Stimulated activated CD4-positive, alpha-beta T cell treated with anti-CD3 and anti-CD28 coated beads, Interleukin-15, amount 100 ng/mL, for 48 hours (primary cell): ENCODE data around the gene FBXL17.

Experiments
- DNase-seq, 2 donors: peaks; one replicate each; pipeline ENCODE4 v3.0.0-alpha.2; 2020; ENCODE audit warnings: low read depth in 2 of 2

Gene FBXL17

GRCh38 chr5:108373426-108373825 is 8.5 kb downstream of the FBXL17 start:
- no peak for DNase-seq

DNA sequence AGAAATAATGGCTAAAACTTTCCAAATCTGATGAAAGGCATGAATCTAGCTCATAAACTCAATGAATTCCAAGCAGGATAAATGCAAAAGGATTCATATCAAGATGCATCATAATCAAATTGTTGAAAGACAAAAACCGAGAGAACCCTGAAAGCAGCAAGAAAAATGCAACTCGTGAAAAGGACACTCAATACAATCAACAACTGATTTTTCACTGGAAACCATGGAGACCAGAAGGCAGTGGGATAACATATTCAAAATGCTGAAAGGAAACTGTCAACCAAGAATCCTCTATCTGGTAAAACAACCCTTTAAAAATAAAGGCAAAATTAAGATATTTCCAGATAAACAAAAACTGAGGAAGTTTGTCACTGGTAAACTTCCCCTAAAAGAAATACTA is 9.5 kb downstream of the FBXL17 start:
- no peak for DNase-seq

DNA sequence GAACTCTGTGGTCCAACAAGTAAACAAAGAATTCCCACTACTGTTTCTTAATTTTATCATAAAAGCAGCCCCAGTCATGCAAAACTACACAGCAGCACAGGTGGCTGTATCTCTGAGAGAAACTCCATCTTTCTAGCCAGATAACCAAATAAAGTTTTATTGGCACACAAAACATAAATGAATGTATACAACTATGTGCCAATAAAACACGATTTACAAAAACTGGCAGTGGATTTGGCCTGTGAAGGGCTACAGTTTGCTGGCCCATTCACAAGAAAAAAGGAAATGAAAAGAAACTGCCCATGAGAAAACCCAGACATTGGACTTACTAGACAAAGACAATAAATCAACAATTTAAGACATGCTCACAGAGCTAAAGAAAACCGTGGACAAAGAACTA is 10.6 kb downstream of the FBXL17 start:
- no peak for DNase-seq

DNA sequence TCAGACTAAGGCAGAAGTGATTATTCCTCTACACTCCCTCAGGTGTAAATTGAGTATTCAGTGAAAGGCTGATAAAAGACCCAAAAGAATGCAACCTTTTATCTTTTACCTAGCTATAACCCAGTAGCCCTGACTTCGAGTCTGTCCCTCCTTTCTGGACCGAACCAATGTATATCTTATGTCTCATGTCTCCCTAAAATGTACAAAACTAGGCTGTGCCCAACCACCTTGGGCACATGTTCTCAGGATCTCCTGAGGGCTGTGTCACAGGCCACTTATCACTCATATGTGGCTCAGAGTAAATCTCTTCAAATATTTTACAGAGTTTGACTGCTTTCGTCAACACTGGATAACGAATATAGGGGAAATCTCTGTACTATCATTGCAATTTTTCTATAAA is 12.7 kb downstream of the FBXL17 start:
- DNase-seq, result no peak

- no peak for DNase-seq
Observed at GRCh38 chr5:108367679-108368334, 14.1 kb downstream of the FBXL17 start.

DNA sequence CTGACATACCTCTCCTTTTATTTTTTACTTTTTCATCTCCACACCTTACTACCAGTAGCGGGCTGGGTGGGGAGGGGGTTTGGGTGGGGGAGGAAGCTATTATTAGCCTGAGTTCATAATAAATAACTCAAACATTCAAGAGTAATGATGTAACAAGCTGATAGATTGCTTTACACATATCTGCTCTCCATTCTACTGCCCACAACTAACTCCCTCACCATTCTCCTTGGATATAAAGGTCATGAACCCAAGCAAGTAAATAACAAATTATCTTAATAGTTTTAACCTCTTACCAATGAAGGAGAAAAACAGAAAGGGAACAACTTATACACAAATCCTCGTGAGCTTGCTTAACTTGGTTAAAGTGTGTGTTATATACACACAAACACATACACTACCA is 15.4 kb downstream of the FBXL17 start:
- no peak for DNase-seq

DNA sequence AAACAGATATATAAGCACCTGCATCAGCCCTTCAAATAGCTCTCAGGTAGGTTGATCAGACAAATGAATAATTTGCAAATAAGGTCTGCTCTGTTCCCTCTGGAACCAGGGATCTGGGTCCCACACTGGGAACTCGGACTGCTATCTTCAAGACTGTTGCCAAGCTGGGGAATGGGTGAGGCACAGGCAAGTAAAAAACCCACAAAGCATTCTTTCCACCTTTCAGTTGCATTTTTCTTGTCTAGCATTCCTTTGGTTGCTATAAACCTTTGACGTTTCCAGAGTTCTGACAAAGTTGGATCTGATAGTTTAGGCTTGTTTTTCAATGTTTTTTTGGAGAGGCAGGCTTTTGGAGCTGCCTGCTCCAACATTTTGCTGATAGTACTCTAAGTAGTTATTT is 20.1 kb downstream of the FBXL17 start:
- no peak for DNase-seq

DNA sequence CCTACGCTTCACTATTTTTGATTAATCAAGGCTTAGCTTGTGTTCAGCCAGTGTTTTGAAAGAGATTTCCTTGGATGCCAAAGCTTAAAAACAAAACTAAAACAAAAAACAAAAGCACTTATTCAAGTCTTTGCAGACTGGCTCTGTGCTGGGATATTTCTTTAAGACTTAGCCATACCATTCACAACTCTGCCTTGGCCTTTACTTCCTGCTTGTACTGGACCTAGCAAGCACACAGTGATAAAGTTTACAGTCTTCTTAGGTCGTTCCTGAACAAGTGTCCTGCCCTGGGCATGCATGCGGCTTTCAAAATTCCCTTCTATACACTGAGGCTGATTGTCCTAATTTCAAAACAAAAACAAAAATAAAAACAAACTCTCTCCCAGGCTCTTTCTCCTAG is 20.7 kb downstream of the FBXL17 start:
- DNase-seq, result no peak

- no peak for DNase-seq
Observed at GRCh38 chr5:108360280-108360679, 21.6 kb downstream of the FBXL17 start.

DNA sequence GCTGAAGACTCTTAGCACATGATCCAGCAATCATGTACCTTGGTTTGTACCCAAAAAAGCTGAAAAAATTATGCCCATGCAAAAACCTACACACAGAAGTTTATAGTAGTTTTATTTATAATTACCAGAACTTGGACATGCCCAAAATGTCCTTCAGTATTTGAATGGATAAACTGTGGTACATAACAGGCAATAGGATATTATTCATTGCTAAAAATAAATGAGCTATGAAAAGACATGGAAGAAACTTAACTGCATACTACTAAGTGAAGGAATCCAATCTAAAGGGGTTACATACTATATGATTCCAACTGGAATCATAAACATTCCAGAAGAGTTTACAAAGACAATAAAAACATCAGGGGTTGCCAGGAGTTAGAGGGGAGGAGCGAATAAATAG is 25.6 kb downstream of the FBXL17 start:
- no peak for DNase-seq

DNA sequence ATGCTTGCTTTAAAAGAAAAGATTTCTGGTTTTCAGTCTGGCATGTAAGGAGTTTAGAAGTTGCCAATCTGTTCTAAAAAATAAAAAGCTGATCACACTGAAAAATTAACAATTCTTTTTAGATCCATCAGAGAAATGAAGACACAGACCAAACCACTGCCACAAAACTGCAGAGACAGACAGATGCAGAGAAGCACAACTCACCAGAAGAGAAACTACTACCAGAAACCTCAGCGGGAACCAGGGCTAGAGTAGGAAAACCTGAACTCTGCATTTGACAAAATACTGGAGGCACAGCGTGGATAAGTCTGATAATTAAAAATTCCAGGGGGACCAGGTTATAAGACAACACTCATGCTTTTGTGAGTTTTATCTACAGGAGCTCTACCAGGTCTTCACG is 28.8 kb downstream of the FBXL17 start:
- DNase-seq, result no peak

GRCh38 chr5:108345541-108346171 is 36.2 kb downstream of the FBXL17 start:
- no peak for DNase-seq

DNA sequence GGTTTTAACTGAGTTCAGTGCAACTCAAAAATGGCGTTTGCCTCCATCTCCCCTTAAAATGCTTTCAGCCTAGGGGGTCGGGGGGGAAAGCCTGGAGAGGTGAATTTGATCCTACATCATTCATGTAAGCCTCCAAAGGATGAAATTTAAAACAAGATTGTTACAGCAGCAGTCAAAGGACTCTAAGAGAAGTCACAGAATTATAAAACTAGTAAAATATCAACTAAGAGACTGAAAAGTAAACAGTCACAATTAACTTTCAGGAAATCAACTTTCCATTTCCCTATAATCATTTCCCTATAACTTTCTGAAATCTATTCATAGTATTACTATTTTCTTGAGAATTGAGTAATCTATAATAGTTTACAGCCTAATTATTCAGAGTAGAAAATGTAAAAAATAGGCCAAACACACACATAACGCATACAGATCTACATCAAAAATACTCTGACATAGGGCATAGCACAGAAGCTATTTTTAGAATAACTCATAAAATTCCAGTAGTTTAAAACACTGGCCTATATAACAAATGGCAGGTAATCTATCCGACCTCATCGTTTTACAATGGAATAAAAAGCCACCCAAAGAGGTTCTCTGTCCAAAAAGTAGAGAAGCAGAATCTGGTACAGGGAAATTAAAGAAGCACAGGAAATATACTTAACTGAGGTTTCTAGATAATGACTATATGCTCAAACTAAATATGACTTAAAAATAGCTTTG is 37.6 kb downstream of the FBXL17 start:
- DNase-seq, result no peak

DNA sequence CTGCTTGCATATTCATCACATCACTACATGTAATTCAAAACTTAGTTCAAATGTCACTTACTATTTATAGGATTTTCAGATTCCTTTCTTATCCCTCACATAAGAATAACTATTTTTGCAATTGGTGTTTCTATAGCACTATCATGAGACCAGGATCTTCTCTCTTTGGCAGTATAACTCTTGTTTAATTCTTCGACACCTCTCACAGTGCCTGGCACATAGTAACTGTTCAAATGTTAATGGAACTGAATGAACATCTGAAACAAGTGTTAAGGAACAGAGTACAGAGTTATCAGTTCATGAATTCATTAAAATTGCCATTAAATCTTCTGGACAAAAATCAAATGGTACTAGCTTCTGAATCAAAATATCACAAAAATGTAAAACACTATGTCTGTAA is 40.0 kb downstream of the FBXL17 start:
- no peak for DNase-seq

DNA sequence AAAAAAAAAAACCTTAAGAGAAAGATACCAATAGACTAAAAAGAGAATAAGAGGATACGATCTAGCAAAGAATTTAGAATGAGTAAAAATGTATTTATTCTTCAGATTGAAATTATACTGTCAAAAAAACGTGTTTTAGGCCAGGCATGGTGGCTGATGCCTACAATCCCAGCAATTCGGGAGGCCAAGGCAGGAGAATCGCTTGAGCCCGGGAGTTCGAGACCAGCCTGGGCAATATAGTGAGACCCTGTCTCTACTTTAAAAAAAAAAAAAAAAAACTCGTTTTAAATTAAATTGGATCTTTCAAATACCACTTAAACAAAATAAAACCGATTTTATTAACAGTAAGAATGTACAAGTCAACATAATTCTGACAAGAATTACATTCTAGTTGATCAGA is 41.8 kb downstream of the FBXL17 start:
- DNase-seq, result no peak

DNA sequence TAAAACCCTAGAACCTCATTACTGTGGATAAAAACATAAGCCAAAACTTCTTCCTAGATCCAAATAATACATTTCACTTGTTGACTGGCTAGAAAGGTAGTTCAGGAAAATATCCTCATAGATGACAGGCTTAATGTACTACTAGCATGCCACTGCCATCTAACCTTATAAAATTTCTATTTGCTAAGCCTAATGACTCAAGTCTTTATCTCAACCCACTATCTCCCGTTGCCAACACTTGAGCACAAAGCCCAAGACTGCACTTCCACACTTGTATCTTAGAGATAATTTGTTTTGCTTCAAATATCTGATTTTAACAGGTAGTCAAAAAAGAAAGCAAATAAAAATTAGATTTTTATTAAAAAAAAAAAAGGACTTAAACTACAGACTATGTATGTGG is 42.7 kb downstream of the FBXL17 start:
- DNase-seq, result no peak

DNA sequence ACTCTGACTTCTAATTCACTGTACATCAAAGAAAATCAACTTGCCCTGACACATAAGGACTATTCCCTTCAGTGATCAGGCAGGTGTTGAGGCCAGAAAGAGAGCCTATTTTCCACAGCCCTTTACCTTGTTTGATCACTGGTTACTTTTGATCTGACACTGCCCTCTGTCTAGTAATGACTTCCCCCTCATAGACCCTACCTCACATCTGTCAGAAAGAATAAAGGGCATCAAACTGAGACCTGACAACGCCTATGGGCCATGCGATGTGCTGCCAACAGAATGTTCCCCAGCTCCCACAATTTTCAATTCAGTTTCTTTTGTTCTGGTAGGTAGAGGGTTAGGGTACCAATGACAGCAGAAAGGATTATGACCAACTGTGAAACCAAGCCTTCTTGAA is 47.7 kb downstream of the FBXL17 start:
- no peak for DNase-seq

DNA sequence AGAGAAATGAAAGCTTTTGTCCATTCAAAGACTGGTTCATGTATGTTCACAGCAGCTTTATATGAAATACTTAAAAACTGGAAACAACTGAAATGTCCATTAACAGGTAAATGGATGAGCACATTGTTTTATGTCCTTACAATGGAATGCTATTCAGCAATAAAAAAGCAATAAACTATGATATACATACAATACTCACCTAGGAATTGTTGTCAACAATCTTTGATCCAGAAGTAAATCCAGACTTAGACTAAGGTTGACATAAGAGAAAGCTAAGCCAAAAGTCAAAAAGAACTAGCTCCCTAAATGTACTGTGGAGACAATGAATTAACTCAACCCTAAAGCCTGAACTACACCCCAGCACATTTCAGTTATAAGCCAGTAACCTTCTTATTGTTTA is 54.9 kb downstream of the FBXL17 start:
- DNase-seq, result no peak

DNA sequence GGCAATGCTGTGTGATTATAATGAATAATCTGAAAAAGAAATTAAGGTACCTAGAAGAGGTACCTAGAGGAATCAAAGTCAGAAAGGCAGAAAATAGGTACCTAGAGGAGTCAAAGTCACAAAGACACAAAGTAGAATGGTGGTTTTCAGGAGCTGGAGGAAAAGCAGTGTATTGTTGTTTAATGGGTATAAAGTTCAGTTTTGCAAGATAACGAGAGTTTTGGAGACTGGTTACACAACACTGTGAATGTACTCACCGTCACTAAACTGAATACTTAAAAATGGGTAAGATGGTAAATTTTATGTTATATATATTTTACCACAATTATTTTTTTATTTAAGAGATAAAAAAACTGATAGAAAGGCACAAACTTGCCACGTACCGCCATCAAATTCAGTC is 57.0 kb downstream of the FBXL17 start:
- DNase-seq, result no peak

DNA sequence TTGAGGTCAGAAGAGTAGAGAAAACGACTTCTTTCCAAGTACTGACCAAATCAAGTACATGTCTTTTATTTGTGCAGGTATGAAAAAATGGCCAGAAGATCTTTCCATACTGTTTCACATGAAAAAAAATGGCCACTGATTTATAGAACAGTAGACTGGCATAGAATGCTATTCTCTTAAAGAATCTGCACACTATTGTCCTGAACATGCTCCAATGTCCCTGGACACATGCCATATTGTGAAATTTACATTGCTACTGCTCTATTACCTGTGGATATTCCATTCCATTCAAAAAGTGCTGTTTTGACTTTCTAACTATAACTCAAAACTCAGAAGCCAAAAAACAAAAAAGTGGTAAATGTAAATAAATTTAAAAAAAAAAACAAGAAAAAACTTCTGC is 60.6 kb downstream of the FBXL17 start:
- no peak for DNase-seq

GRCh38 chr5:108320231-108320630 is 61.7 kb downstream of the FBXL17 start:
- DNase-seq, result no peak

- no peak for DNase-seq
Observed at GRCh38 chr5:108315829-108316228, 66.1 kb downstream of the FBXL17 start.

DNA sequence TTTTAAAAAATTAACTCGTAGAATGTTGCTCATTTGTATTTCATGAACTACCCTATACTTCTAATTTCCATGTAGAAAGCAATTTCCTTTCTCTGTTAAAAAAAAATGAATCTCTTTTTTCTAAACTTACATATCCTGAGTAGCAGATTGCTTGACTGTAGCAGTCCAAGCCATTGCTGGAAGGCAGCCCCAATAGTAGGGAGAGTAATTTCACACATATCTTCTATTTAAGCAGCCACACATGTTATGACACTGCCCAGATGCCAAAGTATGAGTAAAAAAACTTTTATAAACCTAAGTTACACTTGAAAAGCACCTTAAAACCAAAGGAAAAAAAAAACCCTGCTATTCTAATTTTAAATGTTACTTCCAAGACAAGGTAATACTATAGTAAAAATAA is 69.6 kb downstream of the FBXL17 start:
- no peak for DNase-seq
